ENCODE results near the gene NDUFB10.
A peak's percentile ranks its signal among the peaks of the same experiment; 100 is the strongest.

NDUFB10 gene

GRCh38 chr16:1999866-2000514 lies 40.7 kb downstream of the NDUFB10 start:
- DNase-seq (ENCODE audit: low read depth, low spot score), result no peak
- H3K36me3 ChIP-seq (ENCODE audit: insufficient read depth, insufficient read length, low read length), result peaks cover 89% of the 10 kb centered on the region
- H3K27me3 ChIP-seq (ENCODE audit: insufficient read depth, insufficient read length), result no peaks in the 10 kb centered on the region
- H3K4me1 ChIP-seq (ENCODE audit: insufficient read depth, insufficient read length), result peaks cover 19% of the 10 kb centered on the region
- no peaks in the 10 kb centered on the region for H3K9me3 ChIP-seq (ENCODE audit: insufficient read depth, low read length)
- H3K4me3 ChIP-seq (ENCODE audit: insufficient read length, low read depth), result no peak overlapping the region
- H3K9ac ChIP-seq (ENCODE audit: insufficient read length, low read depth), result no peak overlapping the region
- TF ChIP-seq YY1 (IDR thresholded peaks at IDR 0.05; ENCODE audit: insufficient read depth, insufficient read length), result no peak

GRCh38 chr16:2001035-2001434 lies 41.7 kb downstream of the NDUFB10 start:
- no peak overlapping the region for H3K9ac ChIP-seq (ENCODE audit: insufficient read length, low read depth)
- peaks cover 90% of the 10 kb centered on the region for H3K36me3 ChIP-seq (ENCODE audit: insufficient read depth, insufficient read length, low read length)
- no peaks in the 10 kb centered on the region for H3K9me3 ChIP-seq (ENCODE audit: insufficient read depth, low read length)
- H3K4me1 ChIP-seq (ENCODE audit: insufficient read depth, insufficient read length), result peaks cover 21% of the 10 kb centered on the region
- no peaks in the 10 kb centered on the region for H3K27me3 ChIP-seq (ENCODE audit: insufficient read depth, insufficient read length)
- DNase-seq (ENCODE audit: low read depth, low spot score), result no peak
- TF ChIP-seq ZNF274 (IDR thresholded peaks at IDR 0.05; ENCODE audit: low read depth, low read length), result no peak
- TF ChIP-seq SUZ12 (IDR thresholded peaks at IDR 0.05; ENCODE audit: extremely low read depth, insufficient read depth, insufficient read length), result no peak
- TF ChIP-seq YY1 (IDR thresholded peaks at IDR 0.05; ENCODE audit: insufficient read depth, insufficient read length), result no peak
- H3K4me3 ChIP-seq (ENCODE audit: insufficient read length, low read depth), result no peak overlapping the region

- DNase-seq (ENCODE audit: low read depth, low spot score), result no peak
- TF ChIP-seq ZNF274 (IDR thresholded peaks at IDR 0.05; ENCODE audit: low read depth, low read length), result no peak
- TF ChIP-seq YY1 (IDR thresholded peaks at IDR 0.05; ENCODE audit: insufficient read depth, insufficient read length), result no peak
- TF ChIP-seq SUZ12 (IDR thresholded peaks at IDR 0.05; ENCODE audit: extremely low read depth, insufficient read depth, insufficient read length), result no peak
- Histone ChIP-seq H3K9ac (ENCODE audit: insufficient read length, low read depth) (no peak overlapping the region), H3K4me1 (ENCODE audit: insufficient read depth, insufficient read length) (peaks cover 27% of the 10 kb centered on the region), H3K4me3 (ENCODE audit: insufficient read length, low read depth) (no peak overlapping the region), H3K27me3 (ENCODE audit: insufficient read depth, insufficient read length) (no peaks in the 10 kb centered on the region), H3K36me3 (ENCODE audit: insufficient read depth, insufficient read length, low read length) (peaks cover 90% of the 10 kb centered on the region), H3K9me3 (ENCODE audit: insufficient read depth, low read length) (no peaks in the 10 kb centered on the region)
These were observed 42.4 kb downstream of the NDUFB10 start for GRCh38 chr16:2001456-2002355.

- peaks cover 90% of the 10 kb centered on the region for H3K36me3 ChIP-seq (ENCODE audit: insufficient read depth, insufficient read length, low read length)
- no peak for TF ChIP-seq SUZ12 (IDR thresholded peaks at IDR 0.05; ENCODE audit: extremely low read depth, insufficient read depth, insufficient read length)
- DNase-seq (ENCODE audit: low read depth, low spot score), result no peak
These were observed 43.3 kb downstream of the NDUFB10 start for GRCh38 chr16:2002406-2003230.

GRCh38 chr16:2003231-2003826 lies 44.0 kb downstream of the NDUFB10 start:
- TF ChIP-seq SUZ12 (IDR thresholded peaks at IDR 0.05; ENCODE audit: extremely low read depth, insufficient read depth, insufficient read length), result no peak
- no peak for TF ChIP-seq YY1 (IDR thresholded peaks at IDR 0.05; ENCODE audit: insufficient read depth, insufficient read length)
- no peak for TF ChIP-seq ZNF274 (IDR thresholded peaks at IDR 0.05; ENCODE audit: low read depth, low read length)

More at GRCh38 chr16:2002406-2003230, 43.3 kb downstream of the NDUFB10 start:
- no peaks in the 10 kb centered on the region for H3K9me3 ChIP-seq (ENCODE audit: insufficient read depth, low read length)
- no peaks in the 10 kb centered on the region for H3K27me3 ChIP-seq (ENCODE audit: insufficient read depth, insufficient read length)
- H3K4me1 ChIP-seq (ENCODE audit: insufficient read depth, insufficient read length), result peaks cover 35% of the 10 kb centered on the region
- H3K9ac ChIP-seq (ENCODE audit: insufficient read length, low read depth), result peak overlapping the region; percentile 78
- no peak overlapping the region for H3K4me3 ChIP-seq (ENCODE audit: insufficient read length, low read depth)

GRCh38 chr16:2003827-2004641 lies 44.7 kb downstream of the NDUFB10 start:
- Histone ChIP-seq H3K27me3 (ENCODE audit: insufficient read depth, insufficient read length) (no peaks in the 10 kb centered on the region), H3K4me3 (ENCODE audit: insufficient read length, low read depth) (no peak overlapping the region), H3K9ac (ENCODE audit: insufficient read length, low read depth) (peak overlapping the region; percentile 78), H3K4me1 (ENCODE audit: insufficient read depth, insufficient read length) (peaks cover 38% of the 10 kb centered on the region), H3K36me3 (ENCODE audit: insufficient read depth, insufficient read length, low read length) (peaks cover 87% of the 10 kb centered on the region), H3K9me3 (ENCODE audit: insufficient read depth, low read length) (no peaks in the 10 kb centered on the region)
- peak; percentile 98 for DNase-seq (ENCODE audit: low read depth, low spot score)
- TF ChIP-seq YY1 (IDR thresholded peaks at IDR 0.05; ENCODE audit: insufficient read depth, insufficient read length) (peak; percentile 43), SUZ12 (IDR thresholded peaks at IDR 0.05; ENCODE audit: extremely low read depth, insufficient read depth, insufficient read length) (no peak), ZNF274 (IDR thresholded peaks at IDR 0.05; ENCODE audit: low read depth, low read length) (no peak)

More at GRCh38 chr16:2003231-2003826, 44.0 kb downstream of the NDUFB10 start:
- Histone ChIP-seq H3K4me1 (ENCODE audit: insufficient read depth, insufficient read length) (peaks cover 38% of the 10 kb centered on the region), H3K9me3 (ENCODE audit: insufficient read depth, low read length) (no peaks in the 10 kb centered on the region), H3K36me3 (ENCODE audit: insufficient read depth, insufficient read length, low read length) (peaks cover 90% of the 10 kb centered on the region), H3K9ac (ENCODE audit: insufficient read length, low read depth) (peak overlapping the region; percentile 78), H3K27me3 (ENCODE audit: insufficient read depth, insufficient read length) (no peaks in the 10 kb centered on the region), H3K4me3 (ENCODE audit: insufficient read length, low read depth) (no peak overlapping the region)
- no peak for DNase-seq (ENCODE audit: low read depth, low spot score)

Measured in NT2/D1 (cell line).